HepG2 (cell line): ENCODE data around the gene ZNF831. TPM values are rescaled to one million over a fixed set of nuclear protein-coding genes. Genes with fewer than 3 reads are reported as not detected.

Experiments
- ATAC-seq: fragments of 200-7000 bp; cut with Tn5 transposase; 3 replicates; pipeline ENCODE4 v1.9.1; 2020; ENCODE audit warnings: mild to moderate bottlenecking, moderate library complexity
- BruUV-seq: library from RNA; stranded (reverse); fragments of 400-500 nt; replicated peaks from 2 replicates; lab custom pipeline; 2021; lab: Mats Ljungman, UMichigan
- CTCF ChIA-PET: fragments of 300-600 bp; formaldehyde crosslinking; extraction: SDS; loops from one replicate; lab custom pipeline; 2021; ENCODE audit warnings: low total read pairs, inconsistent platforms, low intra/inter-chr PET ratio; lab: Yijun Ruan, JAX
- POLR2A ChIA-PET: fragments of 350-600 bp; sonication (Branson Sonifier 250); formaldehyde crosslinking; loops from one replicate; lab custom pipeline; 2020; ENCODE audit warnings: antibody characterized with exemption, inconsistent platforms; lab: Yijun Ruan, JAX
- DNase-seq: peaks from one replicate; pipeline ENCODE4 v3.0.0-alpha.2; 2015; ENCODE audit warnings: low spot score
- FAIRE-seq: peaks from 3 replicates; lab custom pipeline; 2011; peaks lifted over from hg19 to GRCh38; lab: Jason Lieb, UNC
- H2AFZ ChIP-seq: one replicate; pipeline ENCODE4 v1.6.1; 2011; ENCODE audit warnings: low read length, inconsistent platforms
- H3K27ac ChIP-seq: fragments of 300-600 bp; 3 replicates; pipeline ENCODE4 v1.8.0; 2011; ENCODE audit warnings: mixed run types, mild to moderate bottlenecking, mixed read lengths, low read length, inconsistent platforms; ENCODE audit not compliant: insufficient read depth; ENCODE audit errors: extremely low read length
- H3K27me3 ChIP-seq, 2 experiments: fragments of 200-600 bp in 1 of 2; 2 replicates in 1 of 2; 3 replicates in 1 of 2; pipeline versions ENCODE4 v1.6.0 to v1.8.0; 2011; ENCODE audit warnings: low read length in 2 of 2, mild to moderate bottlenecking in 2 of 2, moderate library complexity in 2 of 2, inconsistent platforms in 1 of 2; ENCODE audit not compliant: insufficient read depth in 2 of 2, control insufficient read depth in 1 of 2
- H3K36me3 ChIP-seq, 2 experiments: fragments of 200-600 bp in 1 of 2; replicated peaks in 1 of 2; 2 replicates in 1 of 2; 3 replicates in 1 of 2; pipeline versions ENCODE4 v1.5.1 to v1.8.0; 2011; ENCODE audit warnings: low read length in 2 of 2, inconsistent platforms in 1 of 2; ENCODE audit not compliant: insufficient read depth in 2 of 2, control insufficient read depth in 1 of 2
- H3K4me1 ChIP-seq: 2 replicates; pipeline ENCODE4 v1.5.1; 2012; ENCODE audit warnings: low read length, inconsistent platforms; ENCODE audit not compliant: insufficient read depth
- H3K4me2 ChIP-seq: 2 replicates; pipeline ENCODE4 v1.6.0; 2011; ENCODE audit warnings: low read depth, low read length, inconsistent platforms
- H3K4me3 ChIP-seq, 3 experiments: fragments of 200-600 bp in 1 of 3; sonication (generic), shearing (Covaris generic) in 1 of 3; replicated peaks in 1 of 3; 2 replicates each; pipeline ENCODE4 v1.5.1; 2011 to 2016; ENCODE audit warnings: low read length in 3 of 3, inconsistent platforms in 2 of 3, low read depth in 2 of 3, mild to moderate bottlenecking in 2 of 3, control low read depth in 1 of 3, mixed read lengths in 1 of 3; ENCODE audit not compliant: insufficient read depth in 1 of 3
- H3K79me2 ChIP-seq: one replicate; pipeline ENCODE4 v1.6.1; 2011; ENCODE audit warnings: low read length, inconsistent platforms; ENCODE audit not compliant: insufficient read depth
- H3K9ac ChIP-seq: 2 replicates; pipeline ENCODE4 v1.6.0; 2011; ENCODE audit warnings: mild to moderate bottlenecking, low read depth, low read length, inconsistent platforms; ENCODE audit not compliant: insufficient read depth
- H3K9me3 ChIP-seq: 2 replicates; pipeline ENCODE4 v1.5.1; 2012; ENCODE audit warnings: mild to moderate bottlenecking, low read length
- H4K20me1 ChIP-seq: 2 replicates; pipeline ENCODE4 v1.6.0; 2011; ENCODE audit warnings: inconsistent platforms, mild to moderate bottlenecking, low read length, moderate library complexity; ENCODE audit not compliant: insufficient read depth
- DR1 ChIP-seq: sonication (generic); formaldehyde crosslinking; IDR thresholded peaks from 2 replicates; pipeline ENCODE4 v1.8.0; 2021; ENCODE audit warnings: mild to moderate bottlenecking, missing genetic modification reagents, inconsistent platforms
- ELF3 ChIP-seq: IDR thresholded peaks from 2 replicates; pipeline ENCODE4 v1.6.1; 2016; ENCODE audit warnings: missing genetic modification reagents, missing compliant biosample characterization
- HOMEZ ChIP-seq: IDR thresholded peaks from 2 replicates; pipeline ENCODE4 v1.6.1; 2016; ENCODE audit warnings: low read depth
- MLXIP ChIP-seq: sonication (generic); formaldehyde crosslinking; IDR thresholded peaks from 2 replicates; pipeline ENCODE4 v1.9.0; 2021; ENCODE audit warnings: missing genetic modification reagents, borderline replicate concordance
- PATZ1 ChIP-seq: sonication (generic); formaldehyde crosslinking; IDR thresholded peaks from 2 replicates; pipeline ENCODE4 v1.4.0; 2020; ENCODE audit warnings: missing genetic modification reagents
- RFX3 ChIP-seq: IDR thresholded peaks from 2 replicates; pipeline ENCODE4 v1.6.1; 2016; ENCODE audit warnings: missing biosample characterization, missing genetic modification reagents
- ZMYM2 ChIP-seq: sonication (generic); formaldehyde crosslinking; IDR thresholded peaks from 2 replicates; pipeline ENCODE4 v1.8.0; 2022; ENCODE audit warnings: mild to moderate bottlenecking, missing genetic modification reagents
- ZNF33A ChIP-seq: sonication (generic); formaldehyde crosslinking; IDR thresholded peaks from 2 replicates; pipeline ENCODE4 v1.5.1; 2020; ENCODE audit warnings: missing genetic modification reagents, mild to moderate bottlenecking, moderate library complexity, borderline replicate concordance
- ZNF672 ChIP-seq: sonication (generic); formaldehyde crosslinking; IDR thresholded peaks from 2 replicates; pipeline ENCODE4 v1.8.1; 2022; ENCODE audit warnings: missing genetic modification reagents
- ZNF704 ChIP-seq: sonication (generic); formaldehyde crosslinking; IDR thresholded peaks from 2 replicates; pipeline ENCODE4 v1.8.1; 2023; ENCODE audit warnings: mild to moderate bottlenecking, inconsistent platforms, moderate library complexity, missing genetic modification reagents, borderline replicate concordance
- ZNF724P ChIP-seq: sonication (generic); formaldehyde crosslinking; IDR thresholded peaks from 2 replicates; pipeline ENCODE4 v1.8.0; 2022; ENCODE audit warnings: missing genetic modification reagents, borderline replicate concordance
- WGBS: methylation state at CpG from one replicate; pipeline ENCODE4 v1.1.6; 2017; ENCODE audit warnings: low lambda C conversion rate; 5-methylcytosine and 5-hydroxymethylcytosine counted together
- in situ Hi-C: cut with HindIII; loops from 2 replicates; pipeline ENCODE4 v1.10.0; 2017; ENCODE audit warnings: low pct_unique_long_range_greater_than_20kb; ENCODE audit not compliant: extremely low pct_ligation_motif_present
- intact Hi-C: fragments of 100-400 bp; cut with micrococcal nuclease; formaldehyde crosslinking; loops from one replicate; pipeline ENCODE4 v1.10.0; 2022; ENCODE audit not compliant: unreplicated experiment
- polyA plus RNA-seq, 8 experiments: library from polyadenylated mRNA; depleted of rRNA in 3 of 8; stranded (reverse) in 7 of 8; unstranded in 1 of 8; fragments of >200 nt; fragmentation: Illumina TruSeq in 4 of 8; extraction: Trizol in 4 of 8; gene quantifications; 2 replicates each; pipeline versions ENCODE4 v1.2.1 to v1.2.3, GENCODE V29; 2011 to 2016; ENCODE audit warnings: low read depth in 4 of 8, missing spikeins in 1 of 8, mixed read lengths in 1 of 8; ENCODE audit not compliant: insufficient read depth in 1 of 8
- total RNA-seq, 5 experiments: library from RNA; depleted of rRNA; stranded (reverse); fragments of >200 nt; fragmentation: Illumina TruSeq; extraction: Trizol; gene quantifications; 2 replicates each; pipeline ENCODE4 v1.2.3, GENCODE V29; 2016; ENCODE audit warnings: low read depth in 1 of 5

The ZNF831 gene
- total and polyA plus RNA-seq, 2 of the 13 experiments (the other 11 are each of a cell fraction or from before 2014, with no cell fraction given) = not detected

- FAIRE-seq (no peak), DNase-seq (no peak), ATAC-seq (no peak)
- Histone ChIP-seq H3K4me1 (no peaks in the 10 kb centered on the region), H3K36me3 (no peaks in the 10 kb centered on the region), H3K79me2 (no peaks in the 10 kb centered on the region), H3K9ac (no peak overlapping the region), H3K27me3 (peaks cover 2 to 34% of the 10 kb centered on the region in 2 experiments; a peak in 4 of 5 replicates), H2AFZ (no peak overlapping the region), H3K4me2 (no peak overlapping the region), H3K4me3 (no peak overlapping the region), H3K9me3 (no peaks in the 10 kb centered on the region), H3K27ac (no peak overlapping the region), H4K20me1 (no peaks in the 10 kb centered on the region)
- intact Hi-C loops (no loop called here), in situ Hi-C loops (no loop called here)
- WGBS = 4% methylated on average over 5 of the region's 5 CpGs
- CTCF ChIA-PET = no interaction called here
- no TSS peak for BruUV-seq
- POLR2A ChIA-PET = no interaction called here
- TF ChIP-seq HOMEZ (no peak), ZNF672 (CRISPR knock-in tag) (no peak), MLXIP (CRISPR knock-in tag) (no peak), ZNF33A (CRISPR knock-in tag) (no peak), ZMYM2 (CRISPR knock-in tag) (no peak), ZNF724P (CRISPR knock-in tag) (no peak), ZNF704 (CRISPR knock-in tag) (no peak), PATZ1 (CRISPR knock-in tag) (no peak), DR1 (CRISPR knock-in tag) (no peak), RFX3 (CRISPR knock-in tag) (no peak), ELF3 (CRISPR knock-in tag) (no peak)
These were observed 18.2 kb upstream of the ZNF831 start for GRCh38 chr20:59145247-59145923.
